Suprapubic skin (tissue), 4 donors: ENCODE results near the gene AVPI1. TPM values are rescaled to one million over a fixed set of nuclear protein-coding genes. Genes with fewer than 3 reads are reported as not detected.
"Not testable (repeated sequence)": the region's sequence is repeated elsewhere in the genome, so short reads cannot be mapped to it uniquely, and the experiment has no call there.

Experiments used
- DNase-seq, 2 donors: peaks; one replicate each; pipeline ENCODE4 v3.0.0-alpha.2; 2019; ENCODE audit warnings: low spot score in 2 of 2
- H3K27ac ChIP-seq: fragments of 200-600 bp; sonication (generic); one replicate; pipeline ENCODE4 v1.5.1; 2019
- H3K27me3 ChIP-seq: fragments of 200-600 bp; sonication (generic); one replicate; pipeline ENCODE4 v1.5.1; 2019
- H3K36me3 ChIP-seq: fragments of 200-600 bp; sonication (generic); one replicate; pipeline ENCODE4 v1.5.1; 2019
- H3K4me1 ChIP-seq: fragments of 200-600 bp; sonication (generic); one replicate; pipeline ENCODE4 v1.5.1; 2019
- H3K4me3 ChIP-seq: fragments of 200-600 bp; sonication (generic); one replicate; pipeline ENCODE4 v1.5.1; 2019; ENCODE audit warnings: mild to moderate bottlenecking
- H3K9me3 ChIP-seq: fragments of 200-600 bp; sonication (generic); one replicate; pipeline ENCODE4 v1.5.1; 2019
- EP300 ChIP-seq: sonication (generic); formaldehyde crosslinking; IDR thresholded peaks from one replicate; pipeline ENCODE4 v1.6.1; 2017; ENCODE audit warnings: antibody characterized with exemption
- POLR2A ChIP-seq, 2 donors: fragments of 450-650 bp; IDR thresholded peaks; one replicate each; pipeline ENCODE4 v1.6.1; 2017; ENCODE audit warnings: antibody characterized with exemption in 2 of 2, mild to moderate bottlenecking in 2 of 2, moderate library complexity in 2 of 2
- POLR2AphosphoS5 ChIP-seq, 3 donors: sonication (generic); formaldehyde crosslinking; IDR thresholded peaks; one replicate each; pipeline ENCODE4 v1.6.1; 2017; ENCODE audit warnings: antibody characterized with exemption in 3 of 3
- WGBS: methylation state at CpG from one replicate; pipeline ENCODE4 v1.1.5; 2018; 5-methylcytosine and 5-hydroxymethylcytosine counted together
- total RNA-seq, 4 donors: library from RNA; depleted of rRNA; stranded (reverse); fragments of >200 nt; gene quantifications; one replicate each; pipeline ENCODE4 v1.1.0, GENCODE V29; 2016
- TF ChIP-seq, protein P1 (sequence below), 2 donors: fragments of 200-600 bp in 1 of 2; fragments of 450-650 bp in 1 of 2; sonication (generic) in 1 of 2; IDR thresholded peaks; one replicate each; pipeline ENCODE4 v1.5.1; 2016 to 2019; ENCODE audit warnings: antibody characterized with exemption in 2 of 2, mild to moderate bottlenecking in 1 of 2, moderate library complexity in 1 of 2

The AVPI1 gene
- total RNA-seq, 4 donors from 2014 or later = 118 to 178 (median 142) TPM

DNA sequence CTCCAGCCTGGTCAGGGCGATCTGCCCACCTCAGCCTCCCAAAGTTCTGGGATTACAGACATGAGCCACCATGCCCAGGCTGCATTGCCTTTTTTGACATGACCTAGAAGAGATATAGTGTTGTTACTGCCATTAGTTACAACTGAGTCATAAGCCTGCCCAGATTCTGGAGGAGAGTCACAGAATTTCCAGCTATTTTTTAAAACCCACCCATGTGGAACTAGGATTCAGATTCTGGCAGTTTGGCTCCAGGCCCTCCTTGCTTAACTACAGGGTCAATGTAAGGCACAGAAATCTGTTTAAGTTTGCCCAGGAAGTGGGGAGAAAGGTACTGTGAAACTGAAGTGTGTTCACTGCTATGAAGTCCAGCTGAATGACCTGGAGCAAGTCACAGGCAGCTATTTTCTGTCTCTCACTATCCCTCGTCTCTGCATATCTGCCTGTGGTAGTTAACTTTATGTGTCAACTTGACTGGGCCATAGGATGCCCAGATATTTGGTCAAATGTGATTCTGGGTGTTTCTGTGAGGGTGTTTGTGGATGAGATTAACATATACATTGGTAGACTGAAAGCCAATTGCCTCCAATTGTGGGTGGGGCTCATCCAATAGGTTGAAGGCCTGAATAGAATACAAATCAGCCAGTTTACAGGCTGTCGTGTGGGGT lies 18.1 kb upstream of the AVPI1 start:
- H3K36me3 ChIP-seq = no peaks in the 10 kb centered on the region
- H3K27ac ChIP-seq = no peak overlapping the region
- DNase-seq = no peak
- no peaks in the 10 kb centered on the region for H3K9me3 ChIP-seq
- no peak overlapping the region for H3K4me3 ChIP-seq
- peaks cover 10% of the 10 kb centered on the region for H3K4me1 ChIP-seq
- H3K27me3 ChIP-seq = no peaks in the 10 kb centered on the region
- 100% methylated on average over 3 of the region's 3 CpGs for WGBS
- TF ChIP-seq POLR2A (IDR thresholded peaks at IDR 0.05) (no peak), POLR2AphosphoS5 (IDR thresholded peaks at IDR 0.05) (no peak), EP300 (no peak)
- TF ChIP-seq, protein P1, sequence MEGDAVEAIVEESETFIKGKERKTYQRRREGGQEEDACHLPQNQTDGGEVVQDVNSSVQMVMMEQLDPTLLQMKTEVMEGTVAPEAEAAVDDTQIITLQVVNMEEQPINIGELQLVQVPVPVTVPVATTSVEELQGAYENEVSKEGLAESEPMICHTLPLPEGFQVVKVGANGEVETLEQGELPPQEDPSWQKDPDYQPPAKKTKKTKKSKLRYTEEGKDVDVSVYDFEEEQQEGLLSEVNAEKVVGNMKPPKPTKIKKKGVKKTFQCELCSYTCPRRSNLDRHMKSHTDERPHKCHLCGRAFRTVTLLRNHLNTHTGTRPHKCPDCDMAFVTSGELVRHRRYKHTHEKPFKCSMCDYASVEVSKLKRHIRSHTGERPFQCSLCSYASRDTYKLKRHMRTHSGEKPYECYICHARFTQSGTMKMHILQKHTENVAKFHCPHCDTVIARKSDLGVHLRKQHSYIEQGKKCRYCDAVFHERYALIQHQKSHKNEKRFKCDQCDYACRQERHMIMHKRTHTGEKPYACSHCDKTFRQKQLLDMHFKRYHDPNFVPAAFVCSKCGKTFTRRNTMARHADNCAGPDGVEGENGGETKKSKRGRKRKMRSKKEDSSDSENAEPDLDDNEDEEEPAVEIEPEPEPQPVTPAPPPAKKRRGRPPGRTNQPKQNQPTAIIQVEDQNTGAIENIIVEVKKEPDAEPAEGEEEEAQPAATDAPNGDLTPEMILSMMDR (IDR thresholded peaks at IDR 0.05) = no peak

- Histone ChIP-seq H3K27ac (no peak overlapping the region), H3K27me3 (no peaks in the 10 kb centered on the region), H3K9me3 (no peaks in the 10 kb centered on the region), H3K4me1 (peaks cover 7% of the 10 kb centered on the region), H3K36me3 (no peaks in the 10 kb centered on the region), H3K4me3 (no peak overlapping the region)
- 64% methylated on average over 1 of the region's 1 CpG for WGBS
- TF ChIP-seq POLR2A (IDR thresholded peaks at IDR 0.05) = no peak
- TF ChIP-seq, protein P1 (IDR thresholded peaks at IDR 0.05) = no peak
- TF ChIP-seq POLR2AphosphoS5 (IDR thresholded peaks at IDR 0.05) = no peak
- TF ChIP-seq EP300 = no peak
- no peak for DNase-seq
Observed at GRCh38 chr10:97704341-97704740, 17.3 kb upstream of the AVPI1 start.

GRCh38 chr10:97703398-97704067 lies 16.5 kb upstream of the AVPI1 start:
- no peak for TF ChIP-seq POLR2A (IDR thresholded peaks at IDR 0.05)
- TF ChIP-seq EP300 = no peak
- TF ChIP-seq, protein P1 (IDR thresholded peaks at IDR 0.05) = no peak
- no peak for TF ChIP-seq POLR2AphosphoS5 (IDR thresholded peaks at IDR 0.05)
- 90% methylated on average over 7 of the region's 7 CpGs for WGBS
- peaks cover 4% of the 10 kb centered on the region for H3K4me1 ChIP-seq
- no peak overlapping the region for H3K4me3 ChIP-seq
- H3K27ac ChIP-seq = no peak overlapping the region
- peak in 1 of 2 donors; percentile 28 for DNase-seq
- H3K27me3 ChIP-seq = no peaks in the 10 kb centered on the region
- H3K9me3 ChIP-seq = no peaks in the 10 kb centered on the region
- no peaks in the 10 kb centered on the region for H3K36me3 ChIP-seq

- H3K9me3 ChIP-seq = no peaks in the 10 kb centered on the region
- no peak for TF ChIP-seq POLR2A (IDR thresholded peaks at IDR 0.05)
- TF ChIP-seq, protein P1 (IDR thresholded peaks at IDR 0.05) = peak; percentile 72 to 84
- no peak overlapping the region for H3K27ac ChIP-seq
- no peaks in the 10 kb centered on the region for H3K36me3 ChIP-seq
- 40% methylated on average over 12 of the region's 12 CpGs for WGBS
- H3K4me3 ChIP-seq = no peak overlapping the region
- H3K27me3 ChIP-seq = no peaks in the 10 kb centered on the region
- H3K4me1 ChIP-seq = peaks cover 4% of the 10 kb centered on the region
- no peak for DNase-seq
Observed at GRCh38 chr10:97701438-97702069, 14.5 kb upstream of the AVPI1 start.

DNA sequence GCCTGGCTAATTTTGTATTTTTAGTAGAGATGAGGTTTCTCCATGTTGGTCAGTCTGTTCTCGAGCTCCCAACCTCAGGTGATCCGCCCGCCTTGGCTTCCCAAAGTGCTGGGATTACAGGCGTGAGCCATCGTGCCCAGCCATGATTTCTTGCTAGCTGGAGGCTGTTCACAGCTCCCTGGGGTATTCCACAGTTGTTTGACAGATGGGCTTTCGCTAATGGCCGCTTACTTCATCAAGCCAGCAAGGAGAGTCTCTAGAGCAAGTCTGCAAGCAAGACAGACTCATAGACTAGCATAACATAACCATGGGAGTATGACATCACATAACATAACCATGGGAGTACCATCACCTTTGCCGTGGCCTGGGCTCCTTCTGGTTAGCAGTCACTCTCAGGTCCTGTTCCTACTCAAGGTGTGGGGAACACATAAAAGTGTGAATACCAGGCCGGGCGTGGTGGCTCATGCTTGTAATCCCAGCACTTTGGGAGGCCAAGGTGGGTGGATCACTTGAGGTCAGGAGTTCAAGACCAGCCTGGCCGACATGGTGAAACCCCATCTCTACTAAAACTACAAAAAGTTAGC lies 11.1 kb upstream of the AVPI1 start:
- WGBS = 73% methylated on average over 11 of the region's 11 CpGs
- not testable (repeated sequence) for H3K27ac ChIP-seq, H3K27me3 ChIP-seq, H3K9me3 ChIP-seq, H3K36me3 ChIP-seq, H3K4me3 ChIP-seq, H3K4me1 ChIP-seq, DNase-seq
